ENCODE data around the gene ABCA8.

Gene ABCA8

DNA sequence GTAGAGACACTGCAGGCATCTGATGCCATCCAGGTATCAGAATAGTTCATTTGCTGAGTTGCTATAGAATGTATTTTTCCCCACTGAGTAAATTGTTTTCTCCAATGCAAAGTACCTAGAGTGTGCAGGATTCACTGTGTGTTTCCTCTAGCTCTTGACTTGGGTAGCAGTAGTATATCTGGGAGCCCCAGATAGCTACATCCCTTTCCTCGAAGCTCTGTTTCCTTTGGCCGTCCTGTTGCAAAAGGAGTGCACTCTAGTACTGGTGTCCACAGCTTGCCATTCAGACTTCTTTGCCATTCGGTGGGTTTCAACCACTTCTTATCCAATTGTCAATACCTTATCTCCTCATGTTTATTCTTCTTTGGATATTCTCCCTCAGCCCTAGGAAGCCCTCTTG, 12.8 kb downstream of the ABCA8 start:
- no peak overlapping the region for H3K27ac ChIP-seq (ENCODE audit: low read depth, low read length)
- no peaks in the 10 kb centered on the region for H3K9me3 ChIP-seq (ENCODE audit: control insufficient read depth in 1 of 2, low read length in 2 of 2)
- H3K36me3 ChIP-seq (ENCODE audit: control insufficient read depth in 1 of 2, insufficient read depth in 2 of 2, low read length in 2 of 2): no peaks in the 10 kb centered on the region
- no peak overlapping the region for H3K4me3 ChIP-seq (ENCODE audit: low read depth in 1 of 2, low read length in 2 of 2)
- no peak overlapping the region for H3K9ac ChIP-seq (ENCODE audit: low read depth in 1 of 2, low read length in 2 of 2)
- H3K27me3 ChIP-seq (ENCODE audit: control insufficient read depth in 1 of 2, insufficient read depth in 2 of 2, low read length in 2 of 2): no peaks in the 10 kb centered on the region
- peaks cover 0 to 5% of the 10 kb centered on the region in 2 donors for H3K4me1 ChIP-seq (ENCODE audit: control insufficient read depth in 1 of 2, insufficient read depth in 2 of 2, low read length in 2 of 2)

DNA sequence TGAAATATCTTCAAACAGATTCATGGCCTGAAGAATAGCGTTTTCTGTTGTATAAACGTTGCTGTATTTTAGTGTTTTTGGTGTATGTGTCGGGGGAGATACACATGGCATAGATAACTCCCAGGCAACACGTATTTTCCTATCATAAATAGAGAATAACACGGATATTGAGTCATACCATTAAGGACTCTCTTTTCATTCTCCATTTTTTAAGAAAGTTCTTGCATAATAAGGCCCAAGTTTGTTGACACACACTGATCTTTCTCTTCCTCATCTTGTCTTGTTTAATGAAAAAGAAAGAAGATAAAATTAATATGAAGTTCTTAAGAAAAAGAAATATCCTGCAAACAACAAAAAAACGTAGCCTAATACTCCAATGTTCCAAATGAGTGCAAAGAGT, 13.4 kb downstream of the ABCA8 start:
- peaks cover 0 to 5% of the 10 kb centered on the region in 2 donors for H3K4me1 ChIP-seq (ENCODE audit: control insufficient read depth in 1 of 2, insufficient read depth in 2 of 2, low read length in 2 of 2)
- no peak overlapping the region for H3K27ac ChIP-seq (ENCODE audit: low read depth, low read length)
- H3K36me3 ChIP-seq (ENCODE audit: control insufficient read depth in 1 of 2, insufficient read depth in 2 of 2, low read length in 2 of 2): no peaks in the 10 kb centered on the region
- no peaks in the 10 kb centered on the region for H3K27me3 ChIP-seq (ENCODE audit: control insufficient read depth in 1 of 2, insufficient read depth in 2 of 2, low read length in 2 of 2)
- H3K4me3 ChIP-seq (ENCODE audit: low read depth in 1 of 2, low read length in 2 of 2): no peak overlapping the region
- H3K9ac ChIP-seq (ENCODE audit: low read depth in 1 of 2, low read length in 2 of 2): no peak overlapping the region
- H3K9me3 ChIP-seq (ENCODE audit: control insufficient read depth in 1 of 2, low read length in 2 of 2): no peaks in the 10 kb centered on the region

DNA sequence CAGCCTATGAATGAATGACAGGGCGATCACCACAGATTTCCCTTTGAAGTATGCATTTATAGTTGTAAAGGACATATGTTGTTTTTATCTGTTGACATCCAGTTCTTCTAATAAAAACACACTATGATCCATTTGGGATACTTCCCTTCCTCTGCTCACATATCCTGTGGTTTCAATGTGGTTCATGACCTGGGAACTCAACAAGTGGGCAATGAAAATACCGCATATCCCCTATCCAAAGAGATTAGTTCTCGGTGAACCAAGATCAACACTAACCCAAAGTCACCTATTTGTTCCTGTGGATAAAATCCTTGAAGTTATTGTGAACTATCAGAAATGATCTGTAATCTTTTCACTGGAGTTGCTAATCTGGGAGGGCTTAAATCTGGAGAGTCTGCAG, 16.0 kb downstream of the ABCA8 start:
- H3K36me3 ChIP-seq (ENCODE audit: control insufficient read depth in 1 of 2, insufficient read depth in 2 of 2, low read length in 2 of 2): no peaks in the 10 kb centered on the region
- peaks cover 0 to 5% of the 10 kb centered on the region in 2 donors for H3K4me1 ChIP-seq (ENCODE audit: control insufficient read depth in 1 of 2, insufficient read depth in 2 of 2, low read length in 2 of 2)
- no peaks in the 10 kb centered on the region for H3K27me3 ChIP-seq (ENCODE audit: control insufficient read depth in 1 of 2, insufficient read depth in 2 of 2, low read length in 2 of 2)
- H3K27ac ChIP-seq (ENCODE audit: low read depth, low read length): no peak overlapping the region
- no peak overlapping the region for H3K4me3 ChIP-seq (ENCODE audit: low read depth in 1 of 2, low read length in 2 of 2)
- no peaks in the 10 kb centered on the region for H3K9me3 ChIP-seq (ENCODE audit: control insufficient read depth in 1 of 2, low read length in 2 of 2)
- H3K9ac ChIP-seq (ENCODE audit: low read depth in 1 of 2, low read length in 2 of 2): no peak overlapping the region

DNA sequence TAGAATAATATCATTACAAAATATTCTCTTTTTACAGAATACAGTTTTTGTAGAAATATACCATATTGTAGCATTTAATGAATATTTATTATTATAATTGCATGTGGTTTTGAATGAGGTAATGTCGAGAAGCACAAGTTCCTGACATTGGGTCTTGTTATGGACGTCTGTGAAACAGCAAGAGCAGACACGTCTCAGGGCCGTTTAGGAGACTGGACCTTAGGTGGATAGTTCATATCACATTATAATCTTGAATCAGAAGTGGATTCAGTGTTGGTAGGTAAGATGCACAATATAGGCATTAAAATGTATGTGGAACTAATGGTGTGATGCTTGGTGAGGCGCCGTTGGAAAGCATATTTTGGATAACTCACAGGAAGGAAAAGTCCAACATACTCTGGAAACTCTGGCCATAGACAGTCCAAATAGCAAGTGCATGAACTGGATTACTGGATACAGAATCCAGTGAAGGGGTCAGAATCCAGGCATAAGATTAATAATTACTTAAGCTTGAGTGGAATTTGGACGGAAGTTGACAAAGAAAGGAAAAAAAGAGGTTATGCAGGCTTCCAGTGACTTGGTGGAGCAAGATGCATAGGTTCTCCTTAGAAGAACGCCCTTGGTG, 17.2 kb downstream of the ABCA8 start:
- H3K4me1 ChIP-seq (ENCODE audit: control insufficient read depth in 1 of 2, insufficient read depth in 2 of 2, low read length in 2 of 2): peaks cover 0 to 5% of the 10 kb centered on the region in 2 donors
- no peaks in the 10 kb centered on the region for H3K36me3 ChIP-seq (ENCODE audit: control insufficient read depth in 1 of 2, insufficient read depth in 2 of 2, low read length in 2 of 2)
- no peaks in the 10 kb centered on the region for H3K9me3 ChIP-seq (ENCODE audit: control insufficient read depth in 1 of 2, low read length in 2 of 2)
- no peak overlapping the region for H3K27ac ChIP-seq (ENCODE audit: low read depth, low read length)
- H3K9ac ChIP-seq (ENCODE audit: low read depth in 1 of 2, low read length in 2 of 2): no peak overlapping the region
- no peaks in the 10 kb centered on the region for H3K27me3 ChIP-seq (ENCODE audit: control insufficient read depth in 1 of 2, insufficient read depth in 2 of 2, low read length in 2 of 2)
- peak overlapping the region in 1 of 2 donors; percentile 7 for H3K4me3 ChIP-seq (ENCODE audit: low read depth in 1 of 2, low read length in 2 of 2)

DNA sequence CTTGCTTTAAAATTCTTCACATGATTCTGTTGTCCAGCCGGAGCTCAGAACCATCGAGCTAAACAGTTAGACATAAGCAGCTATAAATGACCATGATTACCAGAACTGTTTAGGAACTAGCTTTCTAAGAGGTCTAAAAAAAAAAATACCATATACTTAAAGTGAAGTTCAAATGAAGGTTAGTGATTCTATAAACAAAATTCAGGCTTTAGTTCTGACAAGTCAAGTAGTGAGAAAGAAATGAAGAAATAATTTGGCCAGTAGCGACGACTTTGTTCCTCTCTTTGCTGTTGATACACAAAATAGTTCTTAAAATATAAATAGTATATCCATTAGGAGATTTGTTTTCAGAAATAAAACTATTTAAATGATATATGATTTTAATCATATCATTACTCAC, 27.7 kb downstream of the ABCA8 start:
- no peak overlapping the region for H3K4me3 ChIP-seq (ENCODE audit: low read depth in 1 of 2, low read length in 2 of 2)

DNA sequence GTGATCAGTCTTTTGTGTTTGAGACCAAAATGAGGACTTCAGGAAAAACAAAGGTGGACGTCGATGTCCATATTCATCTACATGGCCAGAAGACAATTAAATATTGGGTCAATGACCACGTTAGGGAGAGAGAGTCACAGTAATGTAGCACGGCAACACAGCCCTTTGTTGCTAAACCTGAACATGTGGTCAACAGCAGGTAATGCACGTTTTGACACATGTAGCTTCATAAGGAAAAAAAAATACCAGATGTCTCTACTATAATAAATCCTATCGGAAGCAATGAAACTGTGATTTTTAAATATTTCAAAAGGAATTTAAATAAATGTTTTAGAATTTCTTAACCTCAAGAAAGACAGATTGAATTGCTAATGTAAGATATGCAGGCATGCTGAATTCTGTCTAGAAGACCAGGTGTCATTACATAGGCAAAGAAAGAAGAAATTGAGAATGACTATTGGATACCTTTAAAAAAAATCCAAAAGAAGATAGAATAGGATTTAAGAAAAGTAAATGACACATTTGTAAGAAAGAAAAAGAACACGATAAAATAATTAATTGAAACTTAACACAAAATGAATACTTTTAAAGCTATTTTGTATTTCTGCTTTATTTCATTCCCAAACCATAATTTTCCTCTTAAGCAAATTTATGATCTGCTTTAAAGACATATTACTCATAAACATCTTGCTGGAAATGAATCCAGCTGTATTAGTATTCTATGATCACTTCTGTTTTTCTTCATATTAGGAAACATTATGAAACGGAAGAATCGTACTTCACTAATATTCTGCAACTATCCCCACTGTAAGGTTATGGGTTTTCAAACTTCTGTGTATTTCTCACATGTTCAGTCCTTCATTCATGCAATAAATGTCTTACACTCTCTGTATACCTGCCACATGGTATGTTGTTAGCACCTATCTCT, 30.1 kb downstream of the ABCA8 start:
- Histone ChIP-seq H3K36me3 (ENCODE audit: control insufficient read depth in 1 of 2, insufficient read depth in 2 of 2, low read length in 2 of 2) (no peaks in the 10 kb centered on the region), H3K4me1 (ENCODE audit: control insufficient read depth in 1 of 2, insufficient read depth in 2 of 2, low read length in 2 of 2) (no peaks in the 10 kb centered on the region), H3K9ac (ENCODE audit: low read depth in 1 of 2, low read length in 2 of 2) (no peak overlapping the region), H3K4me3 (ENCODE audit: low read depth in 1 of 2, low read length in 2 of 2) (no peak overlapping the region), H3K27ac (ENCODE audit: low read depth, low read length) (no peak overlapping the region), H3K27me3 (ENCODE audit: control insufficient read depth in 1 of 2, insufficient read depth in 2 of 2, low read length in 2 of 2) (no peaks in the 10 kb centered on the region), H3K9me3 (ENCODE audit: control insufficient read depth in 1 of 2, low read length in 2 of 2) (no peaks in the 10 kb centered on the region)

More for the DNA sequence above, 27.7 kb downstream of the ABCA8 start:
- H3K27ac ChIP-seq (ENCODE audit: low read depth, low read length): no peak overlapping the region
- no peaks in the 10 kb centered on the region for H3K4me1 ChIP-seq (ENCODE audit: control insufficient read depth in 1 of 2, insufficient read depth in 2 of 2, low read length in 2 of 2)
- H3K27me3 ChIP-seq (ENCODE audit: control insufficient read depth in 1 of 2, insufficient read depth in 2 of 2, low read length in 2 of 2): no peaks in the 10 kb centered on the region
- no peaks in the 10 kb centered on the region for H3K36me3 ChIP-seq (ENCODE audit: control insufficient read depth in 1 of 2, insufficient read depth in 2 of 2, low read length in 2 of 2)
- H3K9ac ChIP-seq (ENCODE audit: low read depth in 1 of 2, low read length in 2 of 2): no peak overlapping the region
- H3K9me3 ChIP-seq (ENCODE audit: control insufficient read depth in 1 of 2, low read length in 2 of 2): no peaks in the 10 kb centered on the region

DNA sequence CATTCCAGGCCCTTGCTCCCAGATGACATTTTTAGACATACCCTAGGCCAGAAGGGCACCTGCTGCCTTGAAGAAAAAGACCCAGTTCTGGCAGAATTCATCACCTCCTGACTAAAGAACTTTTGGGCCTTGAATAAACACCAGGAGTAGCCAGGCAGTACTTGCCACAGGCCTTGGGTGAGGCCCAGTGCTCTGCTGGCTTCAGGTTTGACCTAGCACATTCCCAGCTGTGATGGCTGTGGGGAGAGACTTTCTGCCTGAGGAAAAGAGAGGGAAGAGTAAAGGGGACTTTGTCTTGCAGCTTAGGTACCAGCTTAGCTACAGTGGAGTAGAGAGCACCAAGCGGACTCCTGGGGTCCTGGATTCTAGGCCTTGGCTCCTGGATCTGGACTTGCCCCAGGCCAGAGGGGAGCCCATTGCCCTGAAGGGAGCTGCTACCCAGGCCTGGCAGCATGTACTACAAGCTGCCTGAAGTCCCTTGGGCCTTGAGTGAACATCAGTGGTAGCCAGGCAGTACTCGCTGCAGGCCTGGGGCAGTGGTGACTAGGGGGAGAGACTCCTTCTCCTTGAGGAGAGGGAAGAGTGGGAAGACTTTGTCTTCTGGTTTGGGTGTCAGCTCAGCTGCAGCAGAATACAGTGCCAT, 44.3 kb downstream of the ABCA8 start:
- H3K27ac ChIP-seq (ENCODE audit: low read depth, low read length): no peak overlapping the region
- H3K9ac ChIP-seq (ENCODE audit: low read depth in 1 of 2, low read length in 2 of 2): no peak overlapping the region

DNA sequence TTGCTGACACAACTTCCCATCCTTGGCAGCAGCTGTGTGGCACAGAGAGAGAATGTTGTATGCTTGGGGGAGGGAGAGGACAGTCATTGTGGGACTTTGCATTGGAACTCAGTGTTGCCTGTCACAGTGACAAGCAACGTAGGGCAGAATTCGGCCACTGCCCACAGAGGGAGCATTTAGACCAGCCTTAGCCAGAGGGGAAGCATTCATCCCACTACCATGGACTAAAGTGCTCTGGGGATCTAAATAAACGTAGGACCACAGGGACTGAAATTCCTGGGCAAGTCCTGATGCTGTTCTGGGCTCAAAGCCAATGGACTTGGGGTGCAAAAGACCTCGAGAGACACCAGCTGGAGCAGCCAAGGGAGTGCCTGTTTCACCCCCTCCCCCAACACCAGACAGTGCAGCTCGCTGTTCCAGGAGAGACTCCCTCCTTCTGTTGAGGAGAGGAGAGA, 44.9 kb downstream of the ABCA8 start:
- H3K4me1 ChIP-seq (ENCODE audit: control insufficient read depth in 1 of 2, insufficient read depth in 2 of 2, low read length in 2 of 2): peaks cover 3 to 20% of the 10 kb centered on the region in 2 donors

More for the DNA sequence above, 44.3 kb downstream of the ABCA8 start:
- H3K4me1 ChIP-seq (ENCODE audit: control insufficient read depth in 1 of 2, insufficient read depth in 2 of 2, low read length in 2 of 2): peaks cover 3 to 20% of the 10 kb centered on the region in 2 donors
- H3K9me3 ChIP-seq (ENCODE audit: control insufficient read depth in 1 of 2, low read length in 2 of 2): no peaks in the 10 kb centered on the region
- no peaks in the 10 kb centered on the region for H3K36me3 ChIP-seq (ENCODE audit: control insufficient read depth in 1 of 2, insufficient read depth in 2 of 2, low read length in 2 of 2)
- no peak overlapping the region for H3K4me3 ChIP-seq (ENCODE audit: low read depth in 1 of 2, low read length in 2 of 2)
- H3K27me3 ChIP-seq (ENCODE audit: control insufficient read depth in 1 of 2, insufficient read depth in 2 of 2, low read length in 2 of 2): no peaks in the 10 kb centered on the region

DNA sequence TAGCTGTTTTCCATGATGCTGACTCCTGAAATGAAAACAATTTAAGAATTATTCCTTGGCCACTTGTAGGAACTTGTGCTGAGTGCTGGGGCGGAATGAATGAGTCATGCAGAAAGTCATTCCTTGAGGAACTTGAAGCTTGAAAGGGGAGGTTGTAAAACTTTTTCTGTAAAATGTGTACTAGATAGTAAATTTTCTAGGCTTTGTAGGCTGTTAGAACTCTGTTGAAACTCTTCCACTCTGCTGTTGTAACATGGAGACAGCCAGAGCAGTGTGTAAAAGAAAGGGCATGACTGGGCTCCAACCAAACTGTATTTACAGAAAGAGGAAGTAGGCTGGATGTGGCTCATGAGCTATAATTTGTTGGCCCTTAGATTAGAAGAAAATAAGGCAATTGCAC, 46.1 kb downstream of the ABCA8 start:
- H3K9me3 ChIP-seq (ENCODE audit: control insufficient read depth in 1 of 2, low read length in 2 of 2): no peaks in the 10 kb centered on the region
- H3K27ac ChIP-seq (ENCODE audit: low read depth, low read length): peak overlapping the region; percentile 13
- no peaks in the 10 kb centered on the region for H3K27me3 ChIP-seq (ENCODE audit: control insufficient read depth in 1 of 2, insufficient read depth in 2 of 2, low read length in 2 of 2)
- H3K4me1 ChIP-seq (ENCODE audit: control insufficient read depth in 1 of 2, insufficient read depth in 2 of 2, low read length in 2 of 2): peaks cover 3 to 20% of the 10 kb centered on the region in 2 donors
- H3K4me3 ChIP-seq (ENCODE audit: low read depth in 1 of 2, low read length in 2 of 2): no peak overlapping the region
- no peaks in the 10 kb centered on the region for H3K36me3 ChIP-seq (ENCODE audit: control insufficient read depth in 1 of 2, insufficient read depth in 2 of 2, low read length in 2 of 2)
- H3K9ac ChIP-seq (ENCODE audit: low read depth in 1 of 2, low read length in 2 of 2): no peak overlapping the region

More for the DNA sequence above, 44.9 kb downstream of the ABCA8 start:
- no peaks in the 10 kb centered on the region for H3K36me3 ChIP-seq (ENCODE audit: control insufficient read depth in 1 of 2, insufficient read depth in 2 of 2, low read length in 2 of 2)
- H3K9ac ChIP-seq (ENCODE audit: low read depth in 1 of 2, low read length in 2 of 2): no peak overlapping the region
- H3K27me3 ChIP-seq (ENCODE audit: control insufficient read depth in 1 of 2, insufficient read depth in 2 of 2, low read length in 2 of 2): no peaks in the 10 kb centered on the region
- no peak overlapping the region for H3K27ac ChIP-seq (ENCODE audit: low read depth, low read length)
- H3K4me3 ChIP-seq (ENCODE audit: low read depth in 1 of 2, low read length in 2 of 2): no peak overlapping the region
- no peaks in the 10 kb centered on the region for H3K9me3 ChIP-seq (ENCODE audit: control insufficient read depth in 1 of 2, low read length in 2 of 2)

DNA sequence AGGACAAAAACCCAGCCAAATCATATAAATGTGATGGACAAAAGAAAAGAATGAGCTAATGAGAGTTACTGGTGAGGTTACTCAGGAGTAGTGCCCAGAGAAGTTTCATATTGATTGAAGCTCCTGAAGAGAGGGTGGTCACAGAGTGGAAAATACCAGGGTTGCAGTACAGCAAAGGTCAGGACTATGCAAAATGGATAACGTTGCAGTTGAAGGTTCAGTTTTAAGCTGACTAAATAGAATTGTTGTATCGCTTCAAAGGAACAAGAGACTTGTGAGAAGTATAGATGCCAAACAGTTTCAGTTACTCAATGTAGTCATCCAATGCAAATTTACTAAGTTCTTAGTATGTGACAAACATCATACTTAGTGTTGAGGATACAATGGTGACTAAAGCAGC, 47.1 kb downstream of the ABCA8 start:
- H3K27ac ChIP-seq (ENCODE audit: low read depth, low read length): no peak overlapping the region
- H3K9me3 ChIP-seq (ENCODE audit: control insufficient read depth in 1 of 2, low read length in 2 of 2): no peaks in the 10 kb centered on the region
- H3K4me3 ChIP-seq (ENCODE audit: low read depth in 1 of 2, low read length in 2 of 2): no peak overlapping the region
- no peak overlapping the region for H3K9ac ChIP-seq (ENCODE audit: low read depth in 1 of 2, low read length in 2 of 2)
- H3K27me3 ChIP-seq (ENCODE audit: control insufficient read depth in 1 of 2, insufficient read depth in 2 of 2, low read length in 2 of 2): no peaks in the 10 kb centered on the region
- peaks cover 3 to 20% of the 10 kb centered on the region in 2 donors for H3K4me1 ChIP-seq (ENCODE audit: control insufficient read depth in 1 of 2, insufficient read depth in 2 of 2, low read length in 2 of 2)
- no peaks in the 10 kb centered on the region for H3K36me3 ChIP-seq (ENCODE audit: control insufficient read depth in 1 of 2, insufficient read depth in 2 of 2, low read length in 2 of 2)

Data from duodenal mucosa (tissue), 2 donors.